ENCODE data around the gene STARD4.

STARD4 gene

DNA sequence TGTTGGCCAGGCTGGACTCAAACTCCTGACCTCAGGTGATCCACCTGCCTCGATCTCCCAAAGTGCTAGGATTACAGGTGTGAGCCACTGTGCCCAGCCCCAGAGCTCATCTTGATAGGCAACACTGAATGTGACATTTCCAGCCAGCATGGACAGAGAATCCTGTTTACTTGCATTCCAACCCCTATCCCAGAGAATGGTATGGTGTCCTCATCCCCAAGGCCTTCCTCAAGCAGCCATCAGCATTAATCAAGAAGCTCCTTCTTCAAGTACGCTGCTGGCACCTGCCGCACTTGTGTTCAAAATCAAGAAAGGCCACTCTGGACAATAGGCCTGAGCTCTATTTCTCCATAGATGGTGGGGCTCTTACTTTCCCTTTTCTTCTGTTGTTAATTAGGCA, 40.2 kb downstream of the STARD4 start:
- DNase-seq (ENCODE audit: low read depth), result no peak

DNA sequence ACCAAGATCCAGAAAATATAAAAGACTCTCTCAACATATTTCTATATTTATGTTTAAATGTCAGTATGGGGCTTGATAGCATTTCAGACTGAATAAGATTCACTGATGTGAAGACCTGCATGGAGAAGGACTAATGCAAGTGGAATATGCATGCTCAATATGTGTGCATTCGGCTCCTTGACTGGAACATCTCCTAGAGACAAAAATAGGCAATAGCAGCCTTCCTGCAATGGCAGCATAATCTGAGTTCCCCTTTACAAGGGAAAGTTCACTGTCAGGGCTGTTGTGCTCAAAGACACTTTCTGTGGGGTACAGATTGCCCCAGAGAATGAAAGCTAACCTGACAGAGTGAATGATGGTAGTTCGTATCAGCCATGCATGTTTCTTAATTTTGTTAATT, 42.4 kb downstream of the STARD4 start:
- no peak for DNase-seq (ENCODE audit: low read depth)

DNA sequence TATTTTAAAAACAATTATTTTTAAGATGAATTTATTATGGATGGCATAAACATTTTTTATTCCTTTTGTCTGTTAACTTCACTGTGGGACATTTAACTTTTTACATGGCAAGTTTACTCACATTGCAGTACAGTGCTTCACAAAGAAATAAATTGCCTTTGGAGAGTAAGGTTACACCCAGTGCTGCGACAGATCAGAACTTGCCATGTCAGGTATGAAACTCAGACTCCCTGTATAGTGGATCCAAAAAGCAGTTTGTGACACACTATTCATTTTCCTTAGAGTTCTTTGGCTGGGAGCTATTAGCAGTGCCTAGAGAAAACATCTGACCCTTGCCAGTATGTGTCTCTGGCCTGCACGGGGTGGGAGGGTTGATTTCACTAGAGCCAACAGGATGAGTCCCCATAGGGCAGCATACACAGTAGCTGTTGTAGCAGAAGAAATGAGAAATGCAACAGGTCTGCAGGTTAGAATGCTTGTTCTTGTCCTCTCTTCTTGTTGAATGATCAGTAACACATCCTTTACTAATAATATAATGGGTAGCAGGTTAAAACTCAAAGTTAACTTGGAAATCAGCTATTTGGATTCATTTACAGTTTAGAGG, 42.9 kb downstream of the STARD4 start:
- no peak for DNase-seq (ENCODE audit: low read depth)

DNA sequence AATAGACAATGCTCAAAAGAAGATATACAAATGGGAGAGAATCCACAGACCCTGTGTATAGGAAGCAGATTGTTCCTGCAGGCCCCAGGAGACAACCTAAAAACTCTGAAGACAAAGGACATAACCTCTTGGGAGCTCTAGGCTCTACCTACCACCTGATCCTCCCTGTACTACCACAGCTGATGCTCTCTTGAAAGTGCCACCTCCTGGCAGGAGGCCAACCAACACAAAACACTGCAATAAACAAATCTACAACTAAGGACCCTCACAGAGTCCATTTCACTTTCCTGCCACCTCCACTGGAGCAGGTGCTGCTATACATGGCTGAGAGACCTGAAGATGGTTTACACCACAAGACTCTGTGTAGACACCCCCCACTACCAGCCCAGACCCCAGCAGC, 49.0 kb downstream of the STARD4 start:
- DNase-seq (ENCODE audit: low read depth), result no peak

DNA sequence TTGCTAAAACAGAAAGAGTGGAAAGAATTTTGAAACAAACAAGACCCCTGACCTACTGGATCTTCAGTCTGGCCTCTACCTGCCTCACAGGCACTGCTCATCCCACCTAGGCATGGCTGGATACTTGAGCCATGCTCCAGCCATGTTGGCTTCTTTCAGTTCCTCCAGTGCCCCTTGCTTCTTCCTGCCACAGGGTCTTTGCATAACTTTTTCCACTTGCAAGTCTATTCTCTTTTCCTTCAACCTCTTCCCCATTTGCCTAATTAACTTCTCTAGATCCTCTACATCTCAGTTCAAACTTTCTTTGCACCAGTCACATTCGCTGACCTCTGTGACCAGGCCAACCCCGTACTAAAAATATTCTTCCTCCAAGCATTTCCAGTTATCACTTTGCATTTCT, 50.4 kb downstream of the STARD4 start:
- DNase-seq (ENCODE audit: low read depth), result no peak

DNA sequence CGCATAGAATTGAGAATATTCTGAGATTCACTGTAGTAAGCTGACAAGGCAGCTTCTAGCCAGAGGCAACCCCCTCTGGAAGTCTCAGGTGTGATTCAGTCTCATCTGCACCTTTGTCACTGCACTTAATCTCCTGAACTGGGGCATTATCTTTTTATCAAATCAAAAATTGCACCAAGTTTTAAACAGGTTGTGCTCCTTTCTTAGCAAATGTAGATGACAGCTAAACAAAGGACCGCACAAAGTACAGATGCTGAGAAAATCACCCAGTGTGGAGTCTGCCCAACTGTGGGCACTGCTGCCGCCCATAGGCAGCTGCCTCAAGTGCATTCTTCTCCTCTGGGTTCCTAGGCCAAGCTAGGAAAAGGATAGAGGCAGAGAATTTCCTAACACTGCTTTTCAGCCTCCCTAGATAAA, 51.1 kb downstream of the STARD4 start:
- DNase-seq (ENCODE audit: low read depth), result no peak

DNA sequence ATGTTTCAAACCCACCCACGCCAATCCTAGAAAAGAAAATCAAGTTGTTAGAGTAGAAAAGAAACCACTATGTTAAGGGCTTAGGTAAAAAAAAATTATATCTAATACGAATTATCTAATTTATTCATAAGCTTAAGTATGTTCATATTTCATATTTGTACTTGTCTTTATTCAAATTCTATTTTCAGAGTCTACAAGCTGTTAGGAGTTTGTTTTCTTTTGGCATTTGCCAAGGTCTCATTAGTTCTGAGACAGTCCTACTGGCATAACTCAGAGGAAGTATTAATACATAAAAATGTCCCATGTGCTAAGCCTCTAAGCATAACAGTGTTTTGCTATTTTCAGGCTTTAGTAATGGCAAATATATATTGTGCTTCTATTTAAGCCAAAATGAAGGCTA, 57.6 kb downstream of the STARD4 start:
- DNase-seq (ENCODE audit: low read depth), result no peak

DNA sequence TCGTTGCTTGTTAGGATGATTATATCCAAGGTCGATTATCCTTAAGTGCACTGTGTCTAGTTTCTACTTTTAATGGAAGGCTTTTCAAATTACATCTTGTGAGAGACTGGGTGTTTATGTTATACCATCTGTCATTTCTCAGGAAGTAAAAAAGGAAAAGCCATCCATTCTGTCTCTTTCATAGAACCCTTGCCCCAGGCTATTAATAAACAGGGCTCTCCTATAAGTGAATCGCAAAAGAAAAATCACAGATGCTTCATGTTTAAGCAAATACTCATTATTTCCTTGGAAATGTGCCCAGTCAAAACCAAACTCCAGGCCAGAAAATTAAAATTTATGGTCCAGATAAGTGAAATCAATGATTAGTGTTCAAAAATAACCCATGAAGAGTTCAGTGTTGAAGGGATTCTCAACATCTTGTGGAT, 58.1 kb downstream of the STARD4 start:
- DNase-seq (ENCODE audit: low read depth), result no peak

DNA sequence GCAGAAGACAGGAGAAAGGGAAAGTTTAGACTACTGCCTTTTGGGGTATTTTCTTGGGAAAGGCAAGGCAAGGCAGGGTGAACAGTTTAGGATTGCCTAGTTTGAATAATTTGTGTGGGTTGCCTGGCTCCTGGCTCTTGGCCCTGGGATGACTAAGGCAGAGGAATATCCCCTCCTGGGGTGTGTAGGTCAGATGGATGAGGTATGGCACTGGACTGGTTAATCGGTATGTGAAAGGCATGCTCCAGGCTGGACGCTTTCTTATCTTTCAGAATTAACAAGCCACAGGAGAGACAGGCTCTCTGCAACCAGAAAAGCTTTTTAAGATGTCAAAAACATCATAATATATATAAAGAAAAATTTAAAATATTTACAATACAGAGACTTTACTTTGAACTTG, 58.6 kb downstream of the STARD4 start:
- no peak for DNase-seq (ENCODE audit: low read depth)

DNA sequence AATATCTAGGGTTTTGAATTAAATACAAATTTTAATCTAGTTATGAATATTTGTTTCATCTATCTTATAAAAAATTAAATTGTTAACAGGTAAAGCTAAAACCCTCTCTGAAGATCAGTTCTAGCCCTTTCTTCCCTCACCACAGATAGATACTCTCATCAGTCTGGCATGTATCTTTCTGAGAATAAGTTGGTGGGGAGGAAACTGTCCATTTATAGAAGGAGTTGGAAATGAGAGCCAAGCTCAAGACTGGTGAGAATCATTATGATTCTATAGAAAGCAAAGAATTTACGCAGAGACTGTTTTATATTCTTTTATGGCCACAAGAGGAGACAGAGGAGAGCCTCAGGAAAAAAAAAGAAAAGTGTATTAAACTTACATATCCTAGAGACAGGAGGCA, 59.0 kb downstream of the STARD4 start:
- no peak for DNase-seq (ENCODE audit: low read depth)

DNA sequence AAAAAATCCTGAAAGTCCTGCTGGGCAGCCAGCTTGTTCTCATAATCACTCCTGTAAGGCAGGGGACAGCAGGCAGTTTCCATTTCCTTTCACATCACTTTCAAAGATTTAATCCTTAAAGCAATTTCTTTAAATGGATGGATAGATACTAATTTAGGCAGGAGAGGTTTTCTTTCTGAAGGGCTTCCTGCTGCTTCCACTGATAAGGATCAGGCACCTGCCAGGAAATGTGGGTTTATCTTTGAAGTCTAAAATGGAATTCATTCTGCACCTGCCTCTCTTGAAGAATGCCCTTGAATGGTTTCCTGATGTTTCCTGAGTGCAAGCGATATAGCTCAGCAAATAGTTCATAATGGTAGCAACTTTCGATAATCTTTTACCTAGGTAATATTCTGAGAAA, 64.5 kb downstream of the STARD4 start:
- DNase-seq (ENCODE audit: low read depth), result no peak

DNA sequence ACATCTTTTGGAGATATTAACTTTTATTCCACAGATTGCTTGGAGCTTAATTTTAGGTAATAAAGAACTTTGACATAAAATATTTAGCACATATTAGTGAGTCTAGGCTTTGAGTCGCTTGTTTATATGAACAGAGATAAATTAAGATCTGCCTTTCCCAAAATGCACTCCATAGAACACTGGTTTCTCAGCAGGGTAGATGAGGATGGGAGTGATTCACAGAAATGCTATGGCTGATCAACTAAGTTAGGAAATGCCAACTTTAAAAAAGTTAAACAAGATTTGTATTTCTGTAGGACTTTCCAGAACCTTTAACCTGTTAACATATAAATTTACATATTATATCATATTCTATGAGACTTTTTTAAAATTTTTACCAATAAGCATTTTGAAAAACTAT, 65.2 kb downstream of the STARD4 start:
- no peak for DNase-seq (ENCODE audit: low read depth)
